Stimulated activated memory B cell treated with anti-CD40 and anti-IgM and Interleukin-4, amounts not matched to agents 10 μg/mL and 1 μg/mL and 100 μg/mL, for 72 hours (primary cell): Measurements from ENCODE around the gene GTF3C4.
"Not testable (repeated sequence)": the region's sequence is repeated elsewhere in the genome, so short reads cannot be mapped to it uniquely, and the experiment has no call there.

Experiments
- ATAC-seq: fragments of 150-1000 bp; cut with Tn5 transposase; 2 replicates; pipeline ENCODE4 v1.10.0; 2021
- H3K27ac Mint-ChIP-seq: one replicate; pipeline ENCODE4 v1.8.0; 2022; ENCODE audit warnings: mild to moderate bottlenecking, mixed read lengths
- H3K27me3 Mint-ChIP-seq: one replicate; pipeline ENCODE4 v1.8.0; 2022; ENCODE audit warnings: mixed read lengths
- H3K36me3 Mint-ChIP-seq: one replicate; pipeline ENCODE4 v1.8.0; 2022; ENCODE audit warnings: mixed read lengths
- H3K4me1 Mint-ChIP-seq: one replicate; pipeline ENCODE4 v1.8.0; 2022; ENCODE audit warnings: mixed read lengths
- H3K4me3 Mint-ChIP-seq: one replicate; pipeline ENCODE4 v1.8.0; 2022; ENCODE audit warnings: mild to moderate bottlenecking, moderate library complexity, mixed read lengths
- H3K9me3 Mint-ChIP-seq: one replicate; pipeline ENCODE4 v1.8.0; 2022; ENCODE audit warnings: mixed read lengths

GTF3C4 gene

DNA sequence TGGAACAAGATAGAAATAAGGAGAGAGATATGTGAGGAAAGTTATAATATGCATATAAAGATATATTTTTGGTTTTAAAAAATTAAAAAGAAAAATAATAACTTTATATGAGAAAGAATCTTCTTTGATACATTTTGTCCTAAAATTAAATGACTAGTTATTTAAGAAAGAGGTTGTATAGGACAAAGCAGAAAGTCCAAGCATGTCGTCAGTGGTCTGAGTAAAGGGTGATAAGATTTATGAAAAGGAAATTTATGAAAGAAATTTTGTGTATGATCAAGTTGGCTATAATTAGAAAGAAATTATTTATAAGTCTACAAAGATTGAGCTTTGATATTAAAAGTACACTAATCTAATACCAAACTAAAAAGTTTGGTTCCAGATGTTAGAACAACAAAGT lies 32.0 kb downstream of the GTF3C4 start:
- H3K27me3 Mint-ChIP-seq: peaks cover 30% of the 10 kb centered on the region

DNA sequence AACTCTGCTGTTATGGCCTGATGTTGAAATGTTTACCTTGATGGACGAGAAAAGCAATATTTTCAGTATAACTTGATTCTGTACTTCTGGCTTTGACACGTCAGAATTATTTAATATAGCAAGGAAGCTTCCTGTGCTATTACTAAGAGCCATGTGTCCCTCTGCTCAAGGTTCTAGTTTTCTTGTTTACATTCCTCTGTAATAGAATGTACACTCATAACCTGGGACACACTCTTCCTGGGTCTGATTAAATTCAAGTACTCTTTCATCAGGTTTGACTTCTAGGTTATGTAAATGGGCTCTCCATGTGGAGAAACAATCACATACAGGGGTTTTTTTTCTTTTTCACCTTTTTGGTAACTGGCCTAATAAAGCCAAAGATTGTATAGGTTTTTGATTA lies 33.1 kb downstream of the GTF3C4 start:
- no peak overlapping the region for H3K27ac Mint-ChIP-seq
- H3K4me3 Mint-ChIP-seq: no peak overlapping the region
- peaks cover 30% of the 10 kb centered on the region for H3K27me3 Mint-ChIP-seq
- ATAC-seq: no peak
- H3K4me1 Mint-ChIP-seq: no peaks in the 10 kb centered on the region
- no peaks in the 10 kb centered on the region for H3K36me3 Mint-ChIP-seq
- peaks cover 3% of the 10 kb centered on the region for H3K9me3 Mint-ChIP-seq

More for the DNA sequence above, 32.0 kb downstream of the GTF3C4 start:
- Mint-ChIP-seq H3K4me1 (no peaks in the 10 kb centered on the region), H3K9me3 (peaks cover 10% of the 10 kb centered on the region), H3K27ac (no peak overlapping the region), H3K4me3 (no peak overlapping the region), H3K36me3 (no peaks in the 10 kb centered on the region)
- ATAC-seq: no peak

- Mint-ChIP-seq H3K9me3 (no peaks in the 10 kb centered on the region), H3K36me3 (no peaks in the 10 kb centered on the region), H3K4me3 (no peak overlapping the region), H3K27ac (no peak overlapping the region), H3K27me3 (peaks cover 45% of the 10 kb centered on the region), H3K4me1 (no peaks in the 10 kb centered on the region)
- no peak for ATAC-seq
Measured at GRCh38 chr9:132708239-132708638, 38.0 kb downstream of the GTF3C4 start.

GRCh38 chr9:132708769-132709430 lies 38.6 kb downstream of the GTF3C4 start:
- Mint-ChIP-seq H3K27ac (no peak overlapping the region), H3K9me3 (no peaks in the 10 kb centered on the region), H3K4me3 (no peak overlapping the region), H3K36me3 (no peaks in the 10 kb centered on the region), H3K27me3 (peaks cover 49% of the 10 kb centered on the region), H3K4me1 (no peaks in the 10 kb centered on the region)
- ATAC-seq: no peak

DNA sequence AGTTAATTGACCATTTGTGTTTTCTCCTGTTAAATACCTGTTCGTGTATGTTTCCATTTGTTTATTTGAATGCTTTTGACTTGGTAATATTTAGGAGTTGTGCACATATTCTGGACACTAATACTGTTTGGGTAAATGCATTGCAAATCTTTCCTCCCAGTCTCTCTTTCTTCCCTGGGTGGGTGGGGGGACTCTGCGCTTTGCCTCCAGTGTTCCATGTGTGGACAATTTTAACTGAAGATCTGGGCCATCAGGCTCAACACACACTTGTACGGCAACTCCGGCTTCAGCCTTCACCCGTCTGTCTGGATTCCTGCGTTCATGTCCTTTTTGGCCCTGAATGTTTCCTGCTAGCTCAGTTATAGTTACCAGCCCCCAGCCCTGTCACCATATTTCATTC lies 40.1 kb downstream of the GTF3C4 start:
- no peak overlapping the region for H3K27ac Mint-ChIP-seq
- ATAC-seq: no peak
- no peaks in the 10 kb centered on the region for H3K9me3 Mint-ChIP-seq
- peaks cover 35% of the 10 kb centered on the region for H3K27me3 Mint-ChIP-seq
- H3K36me3 Mint-ChIP-seq: no peaks in the 10 kb centered on the region
- H3K4me1 Mint-ChIP-seq: no peaks in the 10 kb centered on the region
- H3K4me3 Mint-ChIP-seq: no peak overlapping the region

- H3K27ac Mint-ChIP-seq, H3K36me3 Mint-ChIP-seq, H3K4me3 Mint-ChIP-seq, ATAC-seq, H3K9me3 Mint-ChIP-seq, H3K4me1 Mint-ChIP-seq: not testable (repeated sequence)
- peaks cover 27% of the 10 kb centered on the region for H3K27me3 Mint-ChIP-seq
Measured at GRCh38 chr9:132711152-132711551, 40.9 kb downstream of the GTF3C4 start.

DNA sequence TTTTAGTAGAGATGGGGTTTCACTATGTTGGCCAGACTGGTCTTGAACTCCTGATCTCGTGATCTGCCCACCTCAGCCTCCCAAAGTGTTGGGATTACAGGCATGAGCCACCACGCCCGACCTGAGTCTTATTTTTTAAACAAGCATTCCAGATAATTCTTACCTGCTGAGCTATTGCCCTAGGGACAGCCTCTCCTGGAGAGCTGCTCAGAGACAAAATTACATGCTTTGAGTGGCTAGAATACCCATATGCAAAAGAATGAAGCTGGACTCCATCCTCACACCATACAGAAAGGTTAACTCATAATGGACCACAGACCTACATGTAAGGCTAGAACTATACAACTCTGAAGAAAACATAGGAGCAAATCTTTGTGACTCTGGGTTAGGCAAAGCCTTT lies 41.6 kb downstream of the GTF3C4 start:
- Mint-ChIP-seq H3K9me3 (no peaks in the 10 kb centered on the region), H3K27me3 (peaks cover 21% of the 10 kb centered on the region), H3K36me3 (no peaks in the 10 kb centered on the region), H3K4me3 (no peak overlapping the region), H3K4me1 (no peaks in the 10 kb centered on the region), H3K27ac (no peak overlapping the region)
- no peak for ATAC-seq

GRCh38 chr9:132712753-132713152 lies 42.5 kb downstream of the GTF3C4 start:
- H3K4me1 Mint-ChIP-seq: no peaks in the 10 kb centered on the region
- H3K36me3 Mint-ChIP-seq: no peaks in the 10 kb centered on the region
- no peaks in the 10 kb centered on the region for H3K9me3 Mint-ChIP-seq
- H3K27me3 Mint-ChIP-seq: peaks cover 29% of the 10 kb centered on the region
- H3K27ac Mint-ChIP-seq: no peak overlapping the region
- no peak for ATAC-seq
- H3K4me3 Mint-ChIP-seq: no peak overlapping the region

DNA sequence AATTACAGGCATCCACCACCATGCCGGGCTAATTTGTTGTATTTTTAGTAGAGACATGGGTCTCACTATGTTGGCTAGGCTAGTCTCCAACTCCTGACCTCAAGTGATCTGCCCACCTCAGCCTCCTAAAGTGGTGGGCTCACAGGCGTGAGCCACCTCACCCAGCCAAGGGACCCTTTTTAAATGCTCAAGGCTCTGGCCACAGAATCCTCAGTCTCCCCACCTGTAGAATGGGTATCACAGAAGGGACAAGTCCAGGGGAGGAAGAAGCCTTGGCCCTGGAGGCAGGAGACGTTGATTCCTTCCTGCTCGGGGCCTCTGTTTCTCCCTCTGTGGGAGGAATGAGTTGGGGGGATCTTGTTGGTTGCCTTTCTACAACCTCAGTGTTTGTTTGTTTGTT lies 45.7 kb downstream of the GTF3C4 start:
- Mint-ChIP-seq H3K27me3 (peaks cover 40% of the 10 kb centered on the region), H3K4me3 (no peak overlapping the region), H3K4me1 (no peaks in the 10 kb centered on the region), H3K27ac (no peak overlapping the region), H3K36me3 (no peaks in the 10 kb centered on the region), H3K9me3 (no peaks in the 10 kb centered on the region)
- ATAC-seq: no peak

GRCh38 chr9:132717326-132717945 lies 47.2 kb downstream of the GTF3C4 start:
- Mint-ChIP-seq H3K4me3 (no peak overlapping the region), H3K27me3 (peaks cover 39% of the 10 kb centered on the region), H3K9me3 (no peaks in the 10 kb centered on the region), H3K4me1 (no peaks in the 10 kb centered on the region), H3K36me3 (no peaks in the 10 kb centered on the region), H3K27ac (no peak overlapping the region)
- ATAC-seq: no peak

- H3K36me3 Mint-ChIP-seq, ATAC-seq, H3K4me1 Mint-ChIP-seq: not testable (repeated sequence)
Measured at GRCh38 chr9:132718381-132718928, 48.2 kb downstream of the GTF3C4 start.

DNA sequence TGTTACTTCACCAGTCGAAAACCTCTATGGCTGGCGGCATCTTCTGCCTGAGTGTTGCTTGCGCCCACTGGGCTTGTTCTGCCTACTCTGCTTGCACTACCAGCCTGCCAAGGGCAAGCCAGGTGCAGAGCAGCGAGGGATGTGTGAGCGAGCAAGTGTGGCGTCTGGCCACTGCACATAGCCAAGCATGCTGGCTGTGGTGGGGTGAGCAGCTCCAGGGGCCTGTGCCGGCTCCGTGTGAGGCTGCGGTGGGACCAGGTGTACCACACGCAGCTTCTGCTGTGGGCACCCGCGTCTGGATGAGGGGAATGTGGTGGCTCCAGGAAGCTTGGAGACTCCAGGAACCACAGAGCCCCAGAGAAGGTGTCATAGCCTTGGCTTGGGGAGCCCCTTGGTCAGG lies 51.4 kb downstream of the GTF3C4 start:
- no peak for ATAC-seq
- Mint-ChIP-seq H3K4me3 (no peak overlapping the region), H3K4me1 (no peaks in the 10 kb centered on the region), H3K9me3 (no peaks in the 10 kb centered on the region), H3K27me3 (peaks cover 50% of the 10 kb centered on the region), H3K36me3 (no peaks in the 10 kb centered on the region), H3K27ac (no peak overlapping the region)

More at GRCh38 chr9:132718381-132718928, 48.2 kb downstream of the GTF3C4 start:
- peaks cover 43% of the 10 kb centered on the region for H3K27me3 Mint-ChIP-seq
- not testable (repeated sequence) for H3K4me3 Mint-ChIP-seq, H3K9me3 Mint-ChIP-seq, H3K27ac Mint-ChIP-seq

GRCh38 chr9:132722564-132723065 lies 52.4 kb downstream of the GTF3C4 start:
- no peak for ATAC-seq
- Mint-ChIP-seq H3K4me1 (no peaks in the 10 kb centered on the region), H3K27me3 (peaks cover 43% of the 10 kb centered on the region), H3K27ac (no peak overlapping the region), H3K9me3 (no peaks in the 10 kb centered on the region), H3K36me3 (no peaks in the 10 kb centered on the region), H3K4me3 (no peak overlapping the region)

GRCh38 chr9:132723809-132724208 lies 53.5 kb downstream of the GTF3C4 start:
- Mint-ChIP-seq H3K4me1 (no peaks in the 10 kb centered on the region), H3K4me3 (no peak overlapping the region), H3K27me3 (peaks cover 31% of the 10 kb centered on the region), H3K27ac (no peak overlapping the region), H3K9me3 (no peaks in the 10 kb centered on the region), H3K36me3 (no peaks in the 10 kb centered on the region)
- ATAC-seq: no peak

DNA sequence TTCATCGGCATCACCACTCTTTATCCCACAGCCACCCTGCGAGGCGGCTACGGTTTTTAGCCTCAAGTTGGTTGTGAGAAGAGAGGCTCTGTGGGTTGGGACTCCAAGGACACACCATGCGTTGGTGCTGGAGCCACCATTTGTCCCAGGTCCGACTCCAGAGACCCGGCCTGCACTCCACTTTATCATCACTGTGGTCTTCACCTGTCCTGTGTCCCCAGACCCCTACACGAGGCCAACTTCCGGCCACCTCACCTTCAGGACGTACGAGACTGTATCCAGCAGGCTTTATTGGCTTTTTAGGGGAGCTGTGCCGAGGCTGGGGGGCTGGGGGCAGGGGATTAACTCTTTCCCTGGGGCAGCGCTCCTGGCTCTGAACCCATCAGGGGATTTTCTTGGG lies 55.0 kb downstream of the GTF3C4 start:
- Mint-ChIP-seq H3K9me3 (no peaks in the 10 kb centered on the region), H3K36me3 (no peaks in the 10 kb centered on the region), H3K4me3 (no peak overlapping the region), H3K27me3 (peaks cover 23% of the 10 kb centered on the region), H3K27ac (no peak overlapping the region), H3K4me1 (no peaks in the 10 kb centered on the region)
- no peak for ATAC-seq

DNA sequence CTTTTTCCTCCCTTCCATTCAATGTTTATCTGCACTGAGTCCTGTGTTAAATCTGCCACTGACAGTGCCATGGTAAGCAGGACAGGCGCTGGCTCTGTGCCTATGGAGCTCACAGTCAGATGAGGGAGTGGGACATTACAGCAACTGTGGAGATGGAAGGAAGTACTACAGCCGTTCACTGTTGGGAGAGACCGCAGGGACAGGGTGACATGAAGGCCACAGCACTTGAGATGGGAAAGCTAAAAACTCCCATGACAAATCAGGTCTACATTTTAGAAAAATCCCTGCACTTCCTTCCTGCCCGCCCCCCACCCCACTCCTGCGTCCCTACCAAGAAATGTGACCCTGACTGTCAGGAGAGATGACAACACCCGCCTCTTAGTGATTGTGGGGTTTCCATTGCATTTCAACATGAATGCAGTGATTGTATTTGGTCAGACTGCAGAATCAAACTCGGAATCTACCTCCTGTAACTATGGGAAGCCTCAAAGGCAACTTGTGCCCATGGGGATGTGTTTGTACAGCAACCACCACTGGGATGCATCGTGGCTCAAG lies 56.4 kb downstream of the GTF3C4 start:
- no peaks in the 10 kb centered on the region for H3K4me1 Mint-ChIP-seq
- H3K9me3 Mint-ChIP-seq: no peaks in the 10 kb centered on the region
- no peaks in the 10 kb centered on the region for H3K36me3 Mint-ChIP-seq
- H3K4me3 Mint-ChIP-seq: no peak overlapping the region
- no peak for ATAC-seq
- H3K27ac Mint-ChIP-seq: no peak overlapping the region
- peaks cover 37% of the 10 kb centered on the region for H3K27me3 Mint-ChIP-seq
